ENCODE measurements around the gene INPP5F.

INPP5F gene

GRCh38 chr10:119827430-119827829 is 101.6 kb downstream of the INPP5F start:
- in situ Hi-C loops (cut with HindIII; ENCODE audit: low pct_unique_long_range_greater_than_20kb, low sequenced_read_pairs), result no loop called here
- TF ChIP-seq JUND (IDR thresholded peaks at IDR 0.05; ENCODE audit: low read depth), result no peak
- no peak for DNase-seq (ENCODE audit: low read depth in 1 of 2, low spot score in 1 of 2)

- no peak for TF ChIP-seq JUND (IDR thresholded peaks at IDR 0.05; ENCODE audit: low read depth)
- no peak for DNase-seq (ENCODE audit: low read depth in 1 of 2, low spot score in 1 of 2)
- in situ Hi-C loops (cut with HindIII; ENCODE audit: low pct_unique_long_range_greater_than_20kb, low sequenced_read_pairs), result no loop called here
These were observed 103.6 kb downstream of the INPP5F start for GRCh38 chr10:119829429-119829828.

GRCh38 chr10:119830851-119831250 is 105.0 kb downstream of the INPP5F start:
- no peak for TF ChIP-seq JUND (IDR thresholded peaks at IDR 0.05; ENCODE audit: low read depth)
- in situ Hi-C loops (cut with HindIII; ENCODE audit: low pct_unique_long_range_greater_than_20kb, low sequenced_read_pairs), result no loop called here

GRCh38 chr10:119831656-119832055 is 105.8 kb downstream of the INPP5F start:
- in situ Hi-C loops (cut with HindIII; ENCODE audit: low pct_unique_long_range_greater_than_20kb, low sequenced_read_pairs), result no loop called here
- no peak for TF ChIP-seq JUND (IDR thresholded peaks at IDR 0.05; ENCODE audit: low read depth)
- no peak for DNase-seq (ENCODE audit: low read depth in 1 of 2, low spot score in 1 of 2)

More at GRCh38 chr10:119830851-119831250, 105.0 kb downstream of the INPP5F start:
- no peak for DNase-seq (ENCODE audit: low read depth in 1 of 2, low spot score in 1 of 2)

GRCh38 chr10:119832951-119833350 is 107.1 kb downstream of the INPP5F start:
- in situ Hi-C loops (cut with HindIII; ENCODE audit: low pct_unique_long_range_greater_than_20kb, low sequenced_read_pairs), result no loop called here
- TF ChIP-seq JUND (IDR thresholded peaks at IDR 0.05; ENCODE audit: low read depth), result no peak
- DNase-seq (ENCODE audit: low read depth in 1 of 2, low spot score in 1 of 2), result no peak

GRCh38 chr10:119834188-119834587 is 108.3 kb downstream of the INPP5F start:
- in situ Hi-C loops (cut with HindIII; ENCODE audit: low pct_unique_long_range_greater_than_20kb, low sequenced_read_pairs), result no loop called here
- no peak for DNase-seq (ENCODE audit: low read depth in 1 of 2, low spot score in 1 of 2)
- TF ChIP-seq JUND (IDR thresholded peaks at IDR 0.05; ENCODE audit: low read depth), result no peak

- in situ Hi-C loops (cut with HindIII; ENCODE audit: low pct_unique_long_range_greater_than_20kb, low sequenced_read_pairs), result no loop called here
- no peak for DNase-seq (ENCODE audit: low read depth in 1 of 2, low spot score in 1 of 2)
- no peak for TF ChIP-seq JUND (IDR thresholded peaks at IDR 0.05; ENCODE audit: low read depth)
These were observed 119.8 kb downstream of the INPP5F start for GRCh38 chr10:119845656-119846055.

- no peak for TF ChIP-seq JUND (IDR thresholded peaks at IDR 0.05; ENCODE audit: low read depth)
- DNase-seq (ENCODE audit: low read depth in 1 of 2, low spot score in 1 of 2), result no peak
- in situ Hi-C loops (cut with HindIII; ENCODE audit: low pct_unique_long_range_greater_than_20kb, low sequenced_read_pairs), result no loop called here
These were observed 123.4 kb downstream of the INPP5F start for GRCh38 chr10:119849031-119849789.

GRCh38 chr10:119849944-119850343 is 124.1 kb downstream of the INPP5F start:
- in situ Hi-C loops (cut with HindIII; ENCODE audit: low pct_unique_long_range_greater_than_20kb, low sequenced_read_pairs), result no loop called here
- no peak for TF ChIP-seq JUND (IDR thresholded peaks at IDR 0.05; ENCODE audit: low read depth)
- DNase-seq (ENCODE audit: low read depth in 1 of 2, low spot score in 1 of 2), result no peak

- in situ Hi-C loops (cut with HindIII; ENCODE audit: low pct_unique_long_range_greater_than_20kb, low sequenced_read_pairs), result no loop called here
- TF ChIP-seq JUND (IDR thresholded peaks at IDR 0.05; ENCODE audit: low read depth), result no peak
- DNase-seq (ENCODE audit: low read depth in 1 of 2, low spot score in 1 of 2), result no peak
These were observed 126.4 kb downstream of the INPP5F start for GRCh38 chr10:119852277-119852676.

GRCh38 chr10:119852822-119853221 is 127.0 kb downstream of the INPP5F start:
- TF ChIP-seq JUND (IDR thresholded peaks at IDR 0.05; ENCODE audit: low read depth), result no peak
- in situ Hi-C loops (cut with HindIII; ENCODE audit: low pct_unique_long_range_greater_than_20kb, low sequenced_read_pairs), result no loop called here
- DNase-seq (ENCODE audit: low read depth in 1 of 2, low spot score in 1 of 2), result no peak

- no peak for DNase-seq (ENCODE audit: low read depth in 1 of 2, low spot score in 1 of 2)
- TF ChIP-seq JUND (IDR thresholded peaks at IDR 0.05; ENCODE audit: low read depth), result no peak
- in situ Hi-C loops (cut with HindIII; ENCODE audit: low pct_unique_long_range_greater_than_20kb, low sequenced_read_pairs), result no loop called here
These were observed 127.7 kb downstream of the INPP5F start for GRCh38 chr10:119853574-119853973.

- in situ Hi-C loops (cut with HindIII; ENCODE audit: low pct_unique_long_range_greater_than_20kb, low sequenced_read_pairs), result no loop called here
- TF ChIP-seq JUND (IDR thresholded peaks at IDR 0.05; ENCODE audit: low read depth), result no peak
- DNase-seq (ENCODE audit: low read depth in 1 of 2, low spot score in 1 of 2), result no peak
These were observed 132.2 kb downstream of the INPP5F start for GRCh38 chr10:119858063-119858462.

All from T47D (cell line).